GM21381 (cell line): ENCODE measurements around the gene UBE4A.

Source experiments
- ATAC-seq: cut with Tn5 transposase; IDR thresholded peaks from one replicate; pipeline ENCODE4 v1.9.1; 2021; ENCODE audit warnings: mild to moderate bottlenecking, moderate library complexity; ENCODE audit not compliant: unreplicated experiment

The UBE4A gene

DNA sequence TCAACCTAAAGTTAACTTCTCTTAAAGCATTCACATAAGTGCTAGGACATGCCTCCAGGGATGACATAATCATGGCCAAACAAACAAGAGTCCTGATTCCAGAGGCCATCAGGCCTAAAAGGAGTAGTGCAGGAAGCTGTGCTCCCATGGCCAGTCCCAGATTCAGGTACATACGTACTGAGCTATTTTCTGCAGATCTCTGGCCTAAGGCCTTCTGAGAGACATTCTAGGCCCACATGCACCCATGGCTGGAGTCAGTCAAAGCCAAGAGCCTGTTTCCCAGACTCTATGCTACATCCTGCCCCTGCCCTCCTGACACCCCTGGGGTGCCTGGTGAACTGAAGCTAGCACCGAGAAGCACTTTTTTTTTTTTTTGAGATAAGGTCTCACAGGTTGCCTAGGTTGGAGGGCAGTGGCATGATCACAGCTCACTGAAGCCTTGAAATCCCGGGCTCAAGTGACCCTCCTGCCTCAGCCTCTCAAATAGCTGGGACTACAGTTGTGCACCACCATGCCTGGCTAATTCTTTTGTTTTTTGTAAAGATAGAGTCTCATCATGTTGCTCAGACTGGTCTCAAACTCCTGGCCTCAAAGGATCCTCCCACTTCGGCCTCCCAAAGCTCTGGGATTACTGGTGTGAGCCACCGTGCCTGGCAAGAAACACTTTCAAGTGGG, 17.4 kb upstream of the UBE4A start:
- no peak for ATAC-seq

DNA sequence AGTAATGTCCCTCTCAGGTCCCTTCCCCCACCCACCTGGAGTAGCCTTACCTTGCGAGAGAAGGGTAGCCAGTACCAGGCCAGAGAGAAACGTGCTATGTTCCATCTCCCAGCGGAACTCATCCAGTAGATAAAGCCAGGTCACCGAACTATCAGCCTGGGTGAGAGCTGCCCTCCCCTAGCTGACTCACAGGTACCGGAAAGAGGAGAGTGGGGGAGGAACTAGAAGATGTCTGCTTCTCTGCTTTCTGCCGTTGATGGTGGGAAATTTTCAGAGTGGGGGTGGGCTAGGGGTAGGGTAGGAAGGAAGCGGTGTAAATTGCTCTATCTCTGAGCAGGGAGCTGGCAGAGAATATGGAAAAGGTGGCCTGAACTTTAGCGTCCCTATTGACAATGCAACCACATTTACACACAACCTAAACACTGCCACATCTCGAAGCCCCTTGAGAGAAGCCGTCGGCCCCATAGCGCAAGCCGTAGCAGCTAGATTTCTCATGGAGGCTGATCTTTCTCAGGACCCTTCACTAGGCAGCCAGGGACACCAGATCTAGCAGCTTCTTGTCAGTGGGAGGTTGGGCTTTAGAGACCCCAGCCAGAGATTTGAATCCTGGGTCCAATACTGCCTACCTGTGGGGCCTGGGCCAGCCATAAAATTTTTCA, 16.8 kb upstream of the UBE4A start, which contains the start of gene CD3D:
CD3D (minus strand) TSS at position 203 of the 659 bp plus-strand sequence; CDS start at position 105, 98 bp downstream.
- ATAC-seq = no peak

DNA sequence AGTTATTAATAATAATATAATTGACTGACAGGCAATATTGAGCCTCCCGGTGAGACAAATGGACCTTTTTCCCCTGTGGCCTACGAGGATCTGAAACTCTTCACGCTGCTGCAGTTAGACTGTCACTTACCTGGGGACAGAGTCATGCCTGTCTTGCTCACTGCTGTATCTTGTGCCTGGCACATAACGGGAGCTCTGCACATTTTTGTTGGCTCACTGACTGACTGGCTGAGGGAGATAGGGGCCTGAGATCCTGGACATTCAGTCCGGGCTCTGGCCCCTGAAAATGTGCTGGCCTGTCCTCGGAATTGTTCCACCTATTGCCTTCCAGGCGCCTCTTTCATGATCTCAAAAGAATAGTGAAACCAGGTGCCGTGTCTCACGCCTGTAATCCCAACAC, 16.2 kb upstream of the UBE4A start:
- no peak for ATAC-seq

DNA sequence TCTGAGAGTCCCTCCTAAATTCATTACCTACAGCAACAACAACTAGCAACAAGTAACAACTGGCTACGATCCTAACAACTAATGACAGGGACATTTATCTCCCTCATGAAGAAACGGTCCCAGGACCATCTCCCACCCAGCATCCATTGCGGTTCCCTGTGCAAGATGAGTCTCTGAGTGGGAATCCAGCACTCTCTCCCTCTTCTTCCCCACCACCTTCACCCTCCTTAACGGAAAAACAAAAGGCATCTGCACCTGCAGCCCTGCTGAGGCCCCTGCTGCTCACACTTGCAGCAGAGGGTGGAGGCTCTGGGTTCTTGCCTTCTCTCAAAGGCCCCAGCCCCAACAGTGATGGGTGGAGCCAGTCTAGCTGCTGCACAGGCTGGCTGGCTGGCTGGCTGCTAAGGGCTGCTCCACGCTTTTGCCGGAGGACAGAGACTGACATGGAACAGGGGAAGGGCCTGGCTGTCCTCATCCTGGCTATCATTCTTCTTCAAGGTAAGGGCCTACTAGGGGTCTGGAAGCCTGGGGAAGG, 15.4 kb upstream of the UBE4A start, which contains the start of gene CD3G:
CD3G (plus strand) TSS at position 364 of the 535 bp plus-strand sequence; CDS start at position 444, 80 bp downstream.
- ATAC-seq = no peak

DNA sequence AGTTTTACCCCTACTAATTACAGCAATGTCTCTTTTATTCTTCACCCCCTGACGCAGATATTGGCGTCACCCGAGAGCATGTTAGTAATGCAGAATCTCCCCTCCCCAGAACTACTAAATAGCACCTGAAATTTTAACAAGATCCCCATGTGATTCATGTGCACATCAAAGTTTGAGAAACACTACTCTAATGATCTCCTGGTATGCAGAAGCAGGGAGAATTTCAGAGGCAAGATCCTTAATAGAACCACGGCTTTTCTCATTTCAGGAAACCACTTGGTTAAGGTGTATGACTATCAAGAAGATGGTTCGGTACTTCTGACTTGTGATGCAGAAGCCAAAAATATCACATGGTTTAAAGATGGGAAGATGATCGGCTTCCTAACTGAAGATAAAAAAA, 9.9 kb upstream of the UBE4A start:
- no peak for ATAC-seq

DNA sequence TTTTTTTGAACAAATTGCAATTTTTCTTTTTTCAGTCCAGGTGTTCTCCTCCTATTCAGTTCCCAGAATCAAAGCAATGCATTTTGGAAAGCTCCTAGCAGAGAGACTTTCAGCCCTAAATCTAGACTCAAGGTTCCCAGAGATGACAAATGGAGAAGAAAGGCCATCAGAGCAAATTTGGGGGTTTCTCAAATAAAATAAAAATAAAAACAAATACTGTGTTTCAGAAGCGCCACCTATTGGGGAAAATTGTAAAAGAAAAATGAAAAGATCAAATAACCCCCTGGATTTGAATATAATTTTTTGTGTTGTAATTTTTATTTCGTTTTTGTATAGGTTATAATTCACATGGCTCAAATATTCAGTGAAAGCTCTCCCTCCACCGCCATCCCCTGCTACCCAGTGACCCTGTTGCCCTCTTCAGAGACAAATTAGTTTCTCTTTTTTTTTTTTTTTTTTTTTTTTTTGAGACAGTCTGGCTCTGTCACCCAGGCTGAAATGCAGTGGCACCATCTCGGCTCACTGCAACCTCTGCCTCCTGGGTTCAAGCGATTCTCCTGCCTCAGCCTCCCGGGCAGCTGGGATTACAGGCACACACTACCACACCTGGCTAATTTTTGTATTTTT, 6.2 kb upstream of the UBE4A start:
- no peak for ATAC-seq

DNA sequence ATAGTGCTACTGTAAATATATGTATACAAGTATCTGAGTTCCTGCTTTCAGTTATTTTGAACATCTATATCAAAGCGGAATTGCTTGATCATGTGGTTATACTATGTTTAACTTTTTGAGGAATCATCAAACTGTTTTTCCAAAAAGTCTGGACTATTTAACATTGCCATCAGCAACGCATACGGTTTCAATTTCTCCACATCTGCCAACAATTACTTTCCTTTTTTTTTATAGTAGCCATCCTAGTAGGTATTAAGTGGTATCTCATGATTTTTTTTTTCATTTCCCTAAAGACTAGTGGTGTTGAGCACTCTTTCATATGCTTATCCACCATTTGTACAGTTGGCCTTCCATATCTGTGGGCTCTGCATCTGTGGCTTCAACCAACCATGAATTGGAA, 1.3 kb upstream of the UBE4A start:
- ATAC-seq = no peak

DNA sequence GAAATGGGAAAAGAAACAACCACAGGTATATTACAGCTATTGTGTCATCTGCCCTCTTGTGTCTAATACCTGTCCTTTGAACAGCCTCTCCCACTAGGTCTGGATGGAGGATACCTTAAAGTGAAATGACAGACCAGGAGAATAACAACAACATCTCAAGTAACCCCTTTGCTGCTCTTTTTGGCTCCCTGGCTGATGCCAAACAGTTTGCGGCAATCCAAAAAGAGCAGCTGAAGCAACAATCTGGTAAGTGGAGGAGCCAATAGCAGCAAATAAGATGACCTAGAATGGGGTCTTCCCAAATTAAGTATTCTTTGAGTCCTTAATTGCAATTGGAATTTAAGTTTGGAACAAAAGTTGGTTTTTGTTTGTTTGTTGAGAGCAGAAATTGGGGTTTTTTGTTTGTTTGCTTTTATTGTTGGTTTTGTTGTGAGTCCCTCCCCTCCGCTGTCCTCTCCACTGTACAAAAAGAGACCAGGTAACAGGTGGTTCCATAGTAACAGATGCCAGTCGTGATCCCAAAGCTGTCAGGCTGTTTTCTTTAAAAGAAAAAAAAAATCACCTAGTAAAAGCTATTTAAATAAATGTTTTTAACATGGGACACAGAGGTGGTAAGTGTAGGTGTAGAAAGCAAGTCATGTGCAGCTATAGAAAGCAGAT, 5.7 kb downstream of the UBE4A start:
- ATAC-seq = no peak

DNA sequence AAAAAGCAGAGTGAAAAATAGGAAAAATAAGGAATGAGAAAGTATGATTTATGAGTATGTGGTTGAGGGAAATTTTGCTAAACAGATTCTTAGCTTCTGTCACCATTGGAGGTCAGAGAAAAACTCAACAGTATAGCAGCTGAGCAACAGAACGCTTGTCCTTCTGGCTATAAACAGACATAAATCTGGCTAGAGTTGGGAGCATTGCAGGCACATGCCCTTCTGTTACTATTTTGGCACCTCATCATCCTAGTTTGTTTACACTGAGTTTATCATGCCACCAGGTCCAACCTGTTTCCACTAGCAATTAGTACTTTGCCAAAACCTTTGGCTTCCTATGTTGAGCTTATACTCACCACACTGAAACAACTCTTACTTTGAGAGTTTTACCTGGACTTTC, 6.9 kb downstream of the UBE4A start:
- ATAC-seq = no peak

DNA sequence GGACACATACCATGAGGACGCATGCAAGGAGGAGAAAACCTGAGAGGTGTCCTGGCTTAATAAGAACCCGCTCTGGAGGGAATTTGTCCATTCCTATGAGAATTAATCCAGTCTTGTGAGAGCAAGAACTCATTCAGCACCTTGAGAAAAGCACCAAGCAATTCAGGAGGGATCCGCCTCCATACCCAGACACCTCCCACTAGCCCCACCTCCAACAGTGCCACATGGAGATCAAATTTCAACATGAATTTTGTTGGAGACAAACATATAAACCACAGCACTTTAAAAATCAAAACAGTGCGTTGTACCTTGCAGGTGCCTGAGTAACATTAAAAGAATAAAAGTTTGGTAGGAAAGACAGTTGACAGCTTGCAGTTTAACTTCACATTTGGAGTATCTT, 11.4 kb downstream of the UBE4A start:
- ATAC-seq = no peak

DNA sequence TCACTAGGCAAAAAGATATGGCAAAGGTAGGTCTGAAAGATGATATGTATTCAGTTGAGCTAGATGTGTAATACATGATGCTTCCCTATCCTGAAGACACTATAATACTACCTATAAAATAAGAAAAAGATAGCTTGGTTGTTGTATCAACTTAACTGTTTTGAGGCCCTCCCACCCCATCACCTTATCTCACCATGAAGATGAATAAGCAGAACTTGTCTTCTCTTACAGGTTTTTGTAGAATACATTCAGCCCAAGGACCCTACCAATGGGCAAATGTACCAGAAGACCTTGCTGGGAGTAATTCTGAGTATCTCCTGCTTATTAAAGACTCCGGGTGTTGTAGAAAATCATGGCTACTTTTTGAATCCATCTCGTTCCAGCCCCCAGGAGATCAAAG, 13.9 kb downstream of the UBE4A start:
- no peak for ATAC-seq

DNA sequence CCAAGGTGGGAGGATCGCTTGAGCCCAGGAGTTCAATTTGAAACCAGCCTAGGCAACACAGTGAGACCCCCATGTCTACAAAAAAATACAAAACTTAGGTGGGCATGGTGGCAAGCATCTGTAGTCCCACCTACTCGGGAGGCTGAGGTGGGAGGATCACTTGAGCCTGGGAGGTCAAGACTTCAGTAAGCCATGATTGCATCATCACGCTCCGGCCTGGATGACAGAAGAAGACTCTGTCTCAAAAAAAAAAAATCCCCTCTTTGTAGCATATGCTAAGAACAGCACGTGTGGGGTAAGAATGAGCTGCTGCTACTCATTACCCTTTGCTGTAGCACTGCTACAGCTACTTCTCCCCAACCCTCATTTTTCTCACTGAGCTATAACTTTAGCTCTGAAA, 14.5 kb downstream of the UBE4A start:
- ATAC-seq = no peak

DNA sequence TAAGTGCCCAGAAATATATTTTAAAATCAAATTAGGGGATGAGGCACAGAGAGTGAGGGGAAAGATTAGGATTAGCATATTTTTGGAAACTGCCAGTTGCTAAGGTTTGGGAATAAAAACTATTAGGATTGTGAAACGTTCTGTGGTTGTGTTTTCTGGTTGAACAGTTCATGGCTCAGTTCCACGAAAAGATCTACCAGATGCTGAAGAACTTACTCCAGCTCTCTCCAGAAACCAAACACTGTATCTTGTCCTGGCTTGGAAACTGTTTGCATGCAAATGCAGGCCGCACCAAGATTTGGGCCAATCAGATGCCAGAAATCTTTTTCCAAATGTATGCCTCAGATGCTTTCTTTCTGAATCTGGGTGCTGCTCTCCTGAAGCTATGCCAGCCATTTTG, 15.3 kb downstream of the UBE4A start:
- ATAC-seq = no peak

DNA sequence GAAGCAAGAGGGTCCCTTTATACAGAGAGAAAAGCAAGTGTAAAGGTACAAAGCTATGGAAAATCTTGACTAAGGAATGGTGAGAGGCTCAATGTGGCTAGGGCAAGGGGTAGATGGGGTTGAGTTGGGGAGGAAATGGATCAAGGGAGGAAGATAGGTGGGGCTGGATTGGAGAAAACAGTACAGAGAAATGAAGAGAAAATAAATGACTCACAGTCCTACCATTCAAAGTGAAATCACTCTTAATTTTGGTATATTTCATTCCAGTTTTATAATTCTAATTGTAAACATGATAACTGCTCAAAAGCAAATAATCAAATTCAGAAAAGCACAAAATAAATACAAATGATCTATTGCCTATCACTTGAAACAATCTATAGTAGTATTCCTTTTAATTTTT, 16.6 kb downstream of the UBE4A start:
- no peak for ATAC-seq

DNA sequence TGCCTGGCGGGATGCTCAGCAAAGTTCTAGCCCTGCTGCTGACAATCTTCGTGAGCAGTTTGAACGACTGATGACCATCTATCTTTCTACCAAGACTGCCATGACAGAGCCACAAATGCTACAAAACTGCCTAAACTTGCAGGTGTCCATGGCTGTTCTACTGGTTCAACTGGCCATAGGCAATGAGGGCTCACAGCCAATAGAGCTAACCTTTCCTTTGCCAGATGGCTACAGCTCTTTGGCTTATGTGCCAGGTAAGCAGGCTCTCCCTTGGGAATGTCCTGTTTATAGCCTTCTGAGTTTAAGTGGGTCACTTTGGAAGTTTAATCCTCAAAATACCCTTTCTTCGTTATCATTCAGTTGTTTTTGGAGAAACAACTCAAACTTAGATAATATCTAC, 20.1 kb downstream of the UBE4A start:
- no peak for ATAC-seq

DNA sequence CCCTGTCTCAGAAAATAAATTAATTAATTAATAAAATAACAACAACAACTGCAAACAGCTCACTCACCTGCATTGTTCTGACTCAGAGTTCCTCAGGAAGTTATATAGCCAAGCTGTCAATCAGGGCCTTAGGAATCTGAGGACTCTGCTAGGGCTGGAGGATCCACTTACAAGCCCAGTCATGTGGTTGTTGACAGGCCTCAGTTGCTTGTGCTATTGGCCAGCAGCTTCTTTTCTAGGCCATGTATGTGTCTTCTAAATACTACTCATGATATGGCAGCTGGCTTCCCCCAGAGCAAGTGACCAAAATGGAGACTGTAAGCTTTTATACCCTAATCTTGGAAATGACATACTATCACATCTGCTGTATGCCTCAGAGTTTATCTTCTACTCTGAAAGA, 21.2 kb downstream of the UBE4A start:
- ATAC-seq = no peak

DNA sequence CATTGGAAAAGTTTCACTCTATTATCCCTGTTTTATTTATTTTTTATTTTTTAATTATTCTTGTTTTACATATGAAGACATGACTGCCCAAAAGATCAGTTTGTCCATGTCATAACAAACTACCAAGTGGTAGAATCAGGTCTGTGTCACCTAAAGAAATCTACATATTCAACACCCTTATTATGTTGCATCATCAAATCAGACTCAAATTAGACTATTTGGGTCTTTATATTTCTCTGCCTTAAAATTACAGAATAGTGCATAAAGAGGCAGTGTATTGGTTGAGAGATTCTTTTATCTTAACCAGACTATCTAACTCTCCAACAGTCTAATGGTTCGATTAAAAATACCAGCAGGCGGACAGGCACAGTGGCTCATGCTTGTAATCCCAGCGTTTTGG, 23.6 kb downstream of the UBE4A start:
- no peak for ATAC-seq

DNA sequence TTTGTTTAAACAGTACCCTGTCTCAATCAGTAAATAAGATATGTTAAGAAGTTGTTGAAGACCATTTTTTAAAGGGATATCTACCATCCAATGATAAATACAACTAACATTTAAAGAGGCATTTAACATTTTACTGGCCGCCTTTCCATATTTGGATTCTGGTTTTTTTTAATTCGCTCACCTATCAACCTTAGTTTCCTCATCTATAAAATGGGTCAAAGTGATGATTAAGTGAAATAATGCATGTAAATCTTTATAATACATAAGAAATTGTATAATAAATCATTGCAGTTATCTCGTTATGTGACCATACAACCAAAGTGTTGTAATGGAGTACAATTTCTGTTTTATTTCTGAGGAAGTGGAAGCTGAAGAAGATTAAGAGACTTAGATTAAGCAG, 24.3 kb downstream of the UBE4A start:
- ATAC-seq = no peak

DNA sequence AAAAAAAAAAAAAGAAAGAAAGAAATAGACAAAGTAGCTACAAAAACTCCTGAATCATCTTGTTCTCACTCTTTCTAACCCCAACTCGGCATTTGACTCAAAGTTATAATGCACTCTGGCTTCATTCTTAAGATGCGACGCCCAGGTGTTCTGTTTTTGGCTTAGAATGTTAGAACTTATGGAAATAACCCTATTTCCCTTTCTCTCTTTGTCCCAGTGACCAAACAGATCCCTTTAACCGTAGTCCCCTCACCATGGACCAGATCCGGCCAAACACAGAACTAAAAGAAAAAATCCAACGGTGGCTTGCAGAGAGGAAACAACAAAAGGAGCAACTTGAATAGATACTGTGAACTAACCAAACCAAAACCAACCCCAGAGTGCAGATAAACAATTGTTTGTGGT, 36.7 kb downstream of the UBE4A start:
- no peak for ATAC-seq

DNA sequence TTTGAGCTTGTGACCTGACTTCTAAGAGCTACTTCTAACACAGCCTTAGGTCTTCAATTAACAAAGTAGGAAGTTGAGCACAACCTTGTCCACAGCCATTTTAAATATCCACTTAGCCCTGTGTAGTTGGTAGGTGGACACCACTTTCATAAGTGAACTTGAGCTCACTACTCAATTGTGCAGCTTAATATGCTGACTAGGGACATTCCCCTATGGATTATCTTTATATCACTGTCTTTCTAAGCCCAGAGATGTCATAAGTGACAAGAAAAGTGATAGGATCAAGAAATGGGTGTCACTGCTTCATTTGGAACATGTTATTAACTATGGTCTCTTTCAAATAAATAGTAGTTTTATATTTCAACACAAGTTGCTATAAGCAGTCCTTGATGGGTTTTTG, 38.0 kb downstream of the UBE4A start:
- ATAC-seq = no peak

DNA sequence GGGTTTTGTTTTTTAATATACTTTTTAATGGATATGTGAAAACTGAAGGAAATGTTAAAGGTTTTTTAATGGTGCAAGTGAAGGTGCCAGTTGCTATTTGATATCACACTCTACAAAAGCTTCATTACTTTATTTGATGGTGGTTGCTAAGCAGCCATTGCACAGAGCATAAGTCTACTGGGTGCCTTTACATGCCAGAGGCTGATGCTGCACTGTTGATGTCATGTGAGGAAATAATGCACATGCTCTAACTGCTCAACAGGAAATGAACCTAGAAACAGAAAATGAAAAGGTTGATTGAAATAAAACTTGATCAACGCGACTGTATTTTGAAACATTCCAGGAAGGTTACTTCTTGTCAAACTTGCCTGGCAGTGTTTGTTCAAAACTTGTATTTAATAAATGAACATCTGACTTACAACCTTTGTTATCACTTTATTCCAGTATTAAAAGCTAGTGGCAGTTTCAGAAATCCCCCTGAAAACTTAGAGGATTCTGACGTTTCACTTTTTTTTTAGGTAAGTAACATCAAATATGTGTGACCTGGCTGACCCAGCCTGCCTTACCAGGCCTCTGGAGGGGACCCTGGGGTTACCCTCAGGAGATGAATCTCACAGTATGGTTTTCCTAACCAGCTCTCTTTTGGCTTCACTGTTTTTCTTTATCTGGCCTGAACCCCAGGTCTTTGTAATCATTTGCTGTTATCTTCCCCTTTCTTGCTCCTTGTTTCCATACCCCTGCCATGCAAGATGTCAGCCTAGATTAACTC, 39.6 kb downstream of the UBE4A start:
- ATAC-seq = no peak
